Liver (tissue), 3 donors: Measurements from ENCODE around the gene CNTN2.

Experiments
- ATF3 ChIP-seq: IDR thresholded peaks from 2 replicates; pipeline ENCODE4 v1.6.1; 2016; ENCODE audit warnings: antibody characterized with exemption
- CTCF ChIP-seq: fragments of 150-350 bp; IDR thresholded peaks from 2 replicates; pipeline ENCODE4 v1.5.1; 2017; ENCODE audit warnings: improper control_type of control experiment, low read depth, low read length; ENCODE audit not compliant: missing input control
- GABPA ChIP-seq, 2 donors: IDR thresholded peaks in 1 of 2; conservative IDR thresholded peaks in 1 of 2; 2 replicates each; pipeline ENCODE4 v1.6.1; 2016; ENCODE audit warnings: antibody characterized with exemption in 2 of 2, mild to moderate bottlenecking in 1 of 2, moderate library complexity in 1 of 2
- HNF4G ChIP-seq: IDR thresholded peaks from 2 replicates; pipeline ENCODE4 v1.6.1; 2016; ENCODE audit warnings: antibody characterized with exemption
- MAX ChIP-seq: IDR thresholded peaks from 2 replicates; pipeline ENCODE4 v1.6.1; 2016; ENCODE audit warnings: antibody characterized with exemption
- RAD21 ChIP-seq, 2 donors: IDR thresholded peaks; 2 replicates each; pipeline ENCODE4 v1.6.1; 2016; ENCODE audit warnings: antibody characterized with exemption in 2 of 2, mild to moderate bottlenecking in 2 of 2
- REST ChIP-seq: IDR thresholded peaks from 2 replicates; pipeline ENCODE4 v1.6.1; 2016; ENCODE audit warnings: antibody characterized with exemption, mild to moderate bottlenecking
- SP1 ChIP-seq: IDR thresholded peaks from 2 replicates; pipeline ENCODE4 v1.6.1; 2018; ENCODE audit warnings: antibody characterized with exemption, mild to moderate bottlenecking
- YY1 ChIP-seq: IDR thresholded peaks from 2 replicates; pipeline ENCODE4 v1.6.1; 2016; ENCODE audit warnings: antibody characterized with exemption, mild to moderate bottlenecking
- ZBTB33 ChIP-seq: IDR thresholded peaks from 2 replicates; pipeline ENCODE4 v1.6.1; 2016; ENCODE audit warnings: antibody characterized with exemption
- donor health status: healthy.
- donor health status: healthy.

- no peak for TF ChIP-seq MAX
- TF ChIP-seq CTCF = no peak
- TF ChIP-seq ATF3 = no peak
- TF ChIP-seq REST = no peak
- no peak for TF ChIP-seq ZBTB33
- TF ChIP-seq GABPA (IDR thresholded peaks at IDR 0.05 in 1 of 2, conservative IDR thresholded peaks at IDR 0.05 in 1 of 2) = no peak
- no peak for TF ChIP-seq HNF4G
- TF ChIP-seq YY1 = no peak
- TF ChIP-seq RAD21 (IDR thresholded peaks at IDR 0.05) = no peak
- TF ChIP-seq SP1 = no peak
These were observed 32.7 kb downstream of the CNTN2 start for GRCh38 chr1:205075642-205076155.
